GM18507 (cell line): Measurements from ENCODE around the gene CDKN1C.

Experiments
- DNase-seq: peaks from one replicate; pipeline ENCODE4 v3.0.0; 2011; ENCODE audit warnings: low read depth; ENCODE audit not compliant: insufficient read length; ENCODE audit errors: extremely low spot score
- FAIRE-seq: peaks from 2 replicates; lab custom pipeline; 2011; peaks lifted over from hg19 to GRCh38; lab: Jason Lieb, UNC

CDKN1C gene

DNA sequence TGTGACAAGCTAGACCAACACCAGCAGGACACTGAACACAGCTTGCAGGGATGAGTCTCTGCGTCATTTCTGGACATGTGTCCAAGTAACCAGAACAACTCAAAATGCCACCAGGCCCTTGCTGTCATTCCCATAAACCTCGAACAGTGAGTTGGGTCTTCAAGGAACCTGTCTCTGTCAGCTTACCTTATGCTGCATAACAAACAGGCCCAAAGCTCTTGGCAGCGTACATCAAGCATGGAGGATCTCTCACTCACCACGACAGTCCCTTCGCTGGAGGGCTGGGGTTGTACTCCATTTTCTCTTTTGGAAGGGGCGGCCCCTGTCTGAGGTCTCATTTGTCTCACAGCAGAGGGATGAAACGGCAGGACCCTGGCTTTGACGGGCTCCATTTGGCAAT, 6.8 kb downstream of the CDKN1C start:
- DNase-seq (no peak), FAIRE-seq (no peak)

DNA sequence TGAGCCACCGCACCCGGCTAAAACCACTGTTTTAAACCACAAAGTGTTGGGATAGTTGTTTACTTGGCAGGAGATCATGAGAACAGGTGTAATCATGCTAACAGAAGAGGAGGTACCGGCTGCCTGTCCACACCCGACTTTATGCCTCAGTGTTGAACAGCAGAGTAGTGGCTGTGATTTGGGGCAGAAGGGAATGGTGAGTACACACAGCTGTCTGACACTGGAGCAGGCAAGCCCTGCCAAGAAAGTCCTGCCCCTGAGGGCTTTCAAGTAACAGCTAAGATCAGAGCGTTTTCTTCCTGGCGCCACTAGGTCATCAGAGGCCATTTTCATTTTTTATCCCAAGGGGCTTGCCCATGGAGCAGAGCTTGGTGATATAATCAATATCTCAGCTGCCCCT, 8.1 kb downstream of the CDKN1C start:
- DNase-seq: no peak
- no peak for FAIRE-seq

DNA sequence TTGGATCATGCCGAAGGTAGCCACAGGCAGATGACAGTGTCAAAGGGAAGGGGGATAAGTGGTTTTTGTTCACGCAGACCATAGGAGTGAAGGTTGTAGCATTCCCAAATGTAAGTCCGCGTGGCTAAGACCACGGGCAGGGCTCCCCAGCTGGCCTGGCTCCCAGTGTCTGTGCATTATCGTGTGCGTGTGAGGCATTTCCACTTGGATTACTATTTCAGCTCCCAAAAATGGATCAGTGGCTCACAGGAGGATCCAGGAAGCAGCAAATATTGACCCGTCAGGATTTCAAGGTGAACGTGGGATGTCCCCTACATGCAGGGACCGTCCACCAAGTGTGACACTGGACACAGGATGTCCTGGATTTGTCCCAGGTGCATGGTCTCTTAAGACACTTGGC, 10.6 kb downstream of the CDKN1C start:
- FAIRE-seq (no peak), DNase-seq (no peak)

DNA sequence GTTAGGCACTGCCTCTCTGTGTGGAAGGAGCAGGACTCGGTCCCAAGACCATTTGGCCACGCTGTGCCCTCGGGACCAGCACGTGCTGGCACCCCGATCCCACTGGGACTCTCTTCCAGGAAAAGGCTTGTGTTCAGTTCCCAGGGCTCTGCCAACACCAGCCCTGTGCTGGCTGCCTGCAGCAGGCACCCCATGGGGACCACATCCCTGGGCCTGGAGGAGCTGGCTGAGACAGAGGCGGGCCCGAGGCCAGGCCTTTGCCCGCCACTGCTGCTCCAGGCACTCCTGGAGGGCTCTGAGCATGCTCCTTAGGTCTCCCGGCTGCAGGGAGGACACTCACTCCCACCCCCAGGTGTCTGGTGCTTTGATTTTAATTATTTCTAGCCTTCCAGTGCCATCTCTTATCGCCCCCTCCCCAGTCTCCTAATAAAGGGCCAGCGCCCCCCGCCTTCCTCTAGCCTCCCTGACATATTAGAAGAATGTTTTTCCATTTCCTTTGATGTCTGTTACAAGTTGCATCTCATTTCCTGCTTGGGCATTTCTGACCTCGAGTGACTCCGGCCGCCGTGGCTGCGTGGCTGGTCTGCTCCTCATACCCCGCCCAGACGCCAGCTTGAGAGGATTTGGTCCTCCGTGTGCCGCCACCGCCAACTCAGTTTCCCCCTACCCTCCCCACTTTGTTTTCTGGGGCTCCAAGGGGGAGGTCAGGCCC, 14.4 kb downstream of the CDKN1C start:
- FAIRE-seq (no peak), DNase-seq (no peak)

DNA sequence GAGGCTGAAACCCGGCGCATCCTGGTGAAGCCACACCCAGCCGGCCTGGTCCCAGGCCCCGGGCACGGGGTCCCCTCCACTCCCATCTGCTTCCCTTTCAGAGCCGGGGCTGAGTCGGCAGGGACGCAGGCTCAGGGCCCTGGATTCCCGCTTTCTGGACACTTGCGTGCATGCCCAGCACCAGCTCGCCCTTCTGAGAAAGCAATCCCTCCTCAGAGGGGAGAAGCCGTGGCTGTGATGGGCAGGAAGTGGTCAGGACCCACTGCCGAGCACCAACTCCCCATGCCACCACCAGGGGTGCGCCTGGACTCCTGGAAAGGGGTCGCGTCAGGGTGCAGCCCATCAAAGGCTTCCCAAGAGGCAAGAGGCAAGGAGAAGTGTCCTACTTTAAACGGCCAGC, 15.1 kb downstream of the CDKN1C start:
- FAIRE-seq: no peak

DNA sequence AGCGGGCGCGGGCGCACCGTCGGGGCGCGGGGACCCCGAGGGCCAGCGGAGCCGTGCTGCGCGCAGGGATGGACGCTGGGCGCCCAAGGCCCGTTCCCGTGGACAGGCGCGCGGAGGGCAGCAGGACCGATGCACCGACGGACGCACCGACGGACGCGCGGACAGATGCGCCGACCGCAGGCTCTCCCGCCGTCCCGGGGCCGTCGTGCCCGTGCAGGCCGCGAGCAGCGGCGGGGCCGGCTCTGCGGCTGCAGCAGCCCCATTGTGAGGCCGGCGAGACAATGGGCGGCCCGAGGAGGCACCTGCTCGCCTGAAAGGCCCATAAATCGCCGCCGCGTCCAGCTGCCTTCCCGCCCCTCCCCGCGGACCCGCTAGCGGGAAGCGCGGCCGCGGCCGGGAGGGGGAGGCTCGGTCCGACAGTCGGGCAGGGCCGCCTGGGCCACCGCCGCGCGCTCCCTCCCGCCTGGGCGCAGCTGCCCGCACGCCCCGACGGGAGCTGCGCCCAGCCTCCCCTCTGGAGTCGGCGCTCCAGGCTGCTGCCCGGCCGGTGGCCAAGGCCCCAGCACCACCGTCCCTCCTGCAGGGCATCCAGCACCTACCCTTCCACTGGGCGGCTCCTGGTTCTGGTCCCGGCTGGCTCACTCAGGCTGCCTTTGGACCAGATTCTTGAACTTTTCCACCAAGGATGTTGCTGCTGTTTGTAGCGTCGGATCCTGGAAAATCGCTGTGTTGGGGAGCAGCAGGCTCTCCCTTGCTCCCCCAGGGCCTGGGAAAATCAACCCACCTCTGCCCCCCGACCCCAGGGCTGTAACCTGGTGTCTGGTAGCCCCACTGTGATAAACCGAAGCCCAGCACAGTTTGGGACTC, 15.8 kb downstream of the CDKN1C start:
- no peak for FAIRE-seq
- no peak for DNase-seq

More for the DNA sequence above, 15.1 kb downstream of the CDKN1C start:
- DNase-seq: no peak

DNA sequence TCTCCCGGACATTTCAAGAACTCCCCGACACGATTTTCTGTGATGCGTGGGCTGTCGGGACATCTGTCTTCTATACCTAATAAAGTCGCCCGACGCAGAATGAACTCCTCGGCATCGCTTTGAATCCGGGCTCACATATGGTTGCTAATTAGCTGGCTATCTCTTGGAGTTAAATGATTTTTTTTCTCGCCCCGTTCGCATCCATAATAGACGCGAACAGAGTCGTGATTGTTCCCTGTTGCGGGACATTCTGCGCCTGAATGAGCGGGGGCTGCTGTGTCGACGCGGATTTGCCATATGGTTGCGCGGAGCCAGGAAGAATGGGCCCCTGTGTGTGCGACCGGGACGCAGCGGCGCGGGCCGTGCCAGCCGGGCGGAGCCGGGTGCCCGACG, 16.4 kb downstream of the CDKN1C start:
- DNase-seq (no peak), FAIRE-seq (no peak)

DNA sequence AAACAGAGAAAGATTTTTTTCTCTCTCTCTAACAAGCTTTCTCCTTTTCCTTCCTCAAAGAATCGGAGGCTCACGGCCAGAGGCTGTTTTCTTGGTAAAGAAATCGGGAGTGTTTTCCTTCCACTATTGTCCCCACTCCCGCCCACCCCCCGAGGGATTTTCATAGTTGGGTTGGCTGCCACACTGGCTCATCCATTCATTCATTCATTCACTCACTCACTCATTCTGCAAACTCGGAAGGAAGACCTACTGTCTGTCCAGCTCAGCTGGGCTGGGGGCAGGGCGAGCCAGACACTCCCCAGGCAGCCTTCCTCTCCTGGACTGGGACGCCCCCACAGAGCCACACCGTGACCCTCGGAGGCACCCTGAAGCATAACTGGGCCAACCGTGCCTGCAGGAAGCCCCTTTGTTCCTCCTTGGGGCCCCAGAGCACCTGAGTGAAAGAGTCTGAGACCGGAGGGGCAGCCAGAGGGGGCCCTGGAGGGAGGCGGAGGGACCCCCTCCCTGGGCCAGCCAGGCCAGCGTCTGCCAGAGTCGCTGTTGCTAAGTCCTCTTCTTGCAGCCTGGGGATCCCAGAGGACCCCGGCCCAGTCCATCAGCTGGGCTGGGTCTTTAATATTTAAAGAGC, 17.0 kb downstream of the CDKN1C start:
- FAIRE-seq (no peak), DNase-seq (no peak)

DNA sequence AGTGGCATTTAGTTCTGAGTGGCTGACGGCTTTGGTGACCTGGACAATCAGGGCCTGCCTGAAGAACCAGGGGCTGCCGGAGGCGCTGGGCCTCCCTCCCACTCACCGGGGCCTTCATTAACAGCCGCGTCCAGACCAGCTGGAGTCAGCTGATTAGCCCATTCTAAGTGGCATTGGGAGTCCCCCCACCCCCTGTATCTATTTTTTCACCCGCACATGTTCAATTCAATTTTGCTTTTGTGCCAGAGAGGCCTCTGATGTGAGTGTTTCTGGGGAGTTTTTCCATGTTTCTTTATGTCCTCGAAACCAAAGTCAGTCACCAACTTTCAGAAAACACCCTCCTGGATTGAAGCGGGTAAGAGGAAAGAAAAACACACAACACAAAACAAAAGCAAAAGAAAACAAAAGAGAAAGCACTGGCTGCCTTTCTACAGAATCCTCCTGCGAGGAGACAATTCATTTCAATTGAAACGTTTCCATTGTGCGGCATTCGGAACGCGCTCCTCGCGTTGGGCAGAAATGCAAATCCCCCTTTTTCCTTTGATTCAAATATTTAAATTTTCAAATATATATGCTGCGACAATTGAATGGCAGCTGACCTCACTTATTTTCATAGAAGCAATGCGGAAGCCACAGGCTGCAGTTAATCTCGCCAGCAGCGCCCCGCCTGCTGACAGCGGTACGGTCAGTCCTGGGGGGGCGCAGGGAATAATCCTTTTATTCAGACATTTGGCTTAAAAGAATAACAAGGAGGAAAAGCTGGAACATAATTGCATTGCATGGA, 17.7 kb downstream of the CDKN1C start:
- FAIRE-seq: no peak
- DNase-seq: no peak

DNA sequence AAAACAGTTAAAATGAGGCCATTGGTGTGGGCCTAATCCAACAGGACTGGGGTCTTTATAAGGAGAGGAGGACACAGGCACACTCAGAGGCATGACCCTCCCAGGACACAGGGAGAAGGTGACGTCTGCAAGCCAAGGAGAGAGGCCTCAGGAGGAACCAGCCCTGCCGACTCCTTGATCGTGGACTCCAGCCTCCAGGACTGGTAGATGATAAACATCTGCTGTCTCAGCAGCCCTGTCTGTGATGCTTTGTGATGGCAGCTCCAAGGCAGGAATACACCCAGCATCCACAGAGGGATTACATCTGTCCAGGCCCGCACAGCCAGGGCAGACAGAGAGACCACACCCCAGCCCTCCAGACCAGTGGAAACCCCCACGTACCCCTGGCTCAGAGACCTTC, 18.4 kb downstream of the CDKN1C start:
- FAIRE-seq (no peak), DNase-seq (no peak)

DNA sequence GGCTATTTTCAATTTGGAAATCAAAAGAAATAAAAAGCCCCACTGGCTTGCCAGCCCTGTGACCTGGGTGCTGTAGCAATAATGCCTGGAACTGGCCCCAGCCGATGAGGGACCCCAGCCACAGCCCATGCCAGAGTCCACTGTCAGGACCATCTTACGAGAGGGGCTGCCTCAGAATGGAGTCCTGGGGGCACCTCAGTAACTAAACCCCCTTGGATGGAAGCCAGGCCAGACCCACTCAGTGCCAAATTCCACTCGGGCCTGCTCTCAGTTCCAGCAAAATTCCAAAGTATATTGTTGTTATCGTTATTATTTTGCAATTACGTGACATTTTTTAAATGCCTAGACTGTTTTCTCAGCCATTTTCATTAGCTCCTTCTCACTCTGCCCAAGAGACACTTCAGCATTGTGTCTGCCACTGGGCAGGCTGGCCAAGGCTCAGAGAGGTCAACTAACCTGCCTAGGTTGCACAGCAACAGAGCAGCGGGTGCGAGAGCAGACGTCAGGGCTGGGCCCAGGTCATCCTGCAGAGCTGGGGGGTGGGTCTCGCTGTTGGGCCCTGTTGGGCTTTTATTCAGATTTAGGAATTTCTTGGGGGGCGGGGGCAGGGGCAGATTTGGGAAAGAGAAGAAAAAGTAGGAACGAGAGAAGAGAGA, 19.5 kb downstream of the CDKN1C start:
- FAIRE-seq: no peak
- DNase-seq: no peak

DNA sequence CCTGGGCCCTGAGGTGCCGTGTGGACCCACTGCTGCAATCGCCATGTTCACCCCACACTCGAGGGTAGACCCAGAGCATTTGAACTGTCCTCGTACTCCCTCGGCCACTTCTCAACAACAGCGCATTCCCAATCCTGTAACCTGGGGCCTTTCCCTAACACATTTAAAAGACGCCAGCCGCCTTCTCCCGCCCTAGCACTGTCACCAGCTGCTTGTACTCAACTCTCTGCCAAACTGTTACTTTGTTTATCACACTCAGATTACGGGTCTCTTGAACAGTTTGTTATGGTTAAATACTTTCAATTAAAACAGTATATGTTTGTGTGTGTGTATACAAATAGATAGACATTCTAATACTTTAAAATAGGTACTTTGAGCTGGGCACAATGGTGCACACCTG, 20.7 kb downstream of the CDKN1C start:
- no peak for FAIRE-seq
- DNase-seq: no peak

DNA sequence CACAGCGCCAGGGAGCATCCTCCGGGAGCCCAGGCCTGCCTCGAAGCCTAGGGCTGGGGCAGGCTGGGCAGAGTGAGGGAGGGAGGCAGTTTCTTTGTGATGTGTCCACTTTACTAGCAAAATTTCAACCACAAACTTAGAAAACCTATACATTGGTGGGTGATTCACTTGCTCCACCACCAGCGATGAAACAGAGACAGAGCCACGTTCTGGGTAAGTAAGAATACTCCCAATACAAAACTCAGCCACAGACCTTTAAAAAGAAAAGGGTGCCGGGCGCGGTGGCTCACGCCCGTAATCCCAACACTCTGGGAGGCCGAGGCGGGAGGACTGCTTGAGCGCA, 22.3 kb downstream of the CDKN1C start:
- no peak for FAIRE-seq
- DNase-seq: no peak

DNA sequence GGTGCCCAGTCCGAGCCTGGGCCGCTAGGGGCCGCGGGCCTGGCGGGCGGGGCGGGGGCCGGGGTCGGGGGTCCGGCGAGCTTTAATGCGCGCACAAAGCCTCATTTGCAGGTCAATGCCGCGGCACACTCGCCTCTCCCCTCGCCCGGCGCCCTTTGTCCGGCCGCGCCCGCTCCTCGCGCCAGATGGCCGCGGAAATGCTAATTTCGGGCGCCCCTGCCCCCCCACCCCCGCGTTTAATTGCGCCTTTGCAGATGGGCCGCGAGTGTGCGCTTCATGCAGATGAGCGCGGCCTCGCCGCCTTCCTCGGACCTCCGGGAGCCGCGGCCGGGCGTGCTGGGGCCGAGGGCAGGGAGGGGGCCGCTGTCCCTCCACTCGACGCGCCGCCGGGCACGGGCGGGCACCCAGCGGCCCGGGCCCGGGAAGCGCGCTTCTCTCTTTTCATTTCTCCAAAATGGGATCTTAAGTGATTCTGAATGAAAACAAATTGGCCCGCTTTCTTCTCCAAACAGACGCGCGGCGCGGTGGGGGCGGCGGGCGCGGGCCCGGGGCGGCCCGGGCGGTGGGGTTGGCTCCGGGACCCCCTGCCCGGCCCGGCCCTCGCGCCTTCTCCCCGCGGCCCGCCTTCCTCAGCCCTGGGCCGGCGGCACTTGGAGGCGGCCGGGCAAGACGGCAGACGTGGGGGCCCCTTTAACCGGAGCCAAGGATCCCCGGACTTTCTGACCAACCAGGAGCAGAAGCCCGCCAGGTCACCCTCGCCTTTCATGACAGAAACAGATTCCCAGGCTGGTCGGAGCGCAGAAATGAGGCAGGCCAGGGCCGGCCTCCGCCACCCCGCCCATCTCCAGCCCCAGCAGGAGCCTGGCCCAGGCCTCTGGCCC, 22.9 kb downstream of the CDKN1C start:
- DNase-seq: no peak
- no peak for FAIRE-seq

DNA sequence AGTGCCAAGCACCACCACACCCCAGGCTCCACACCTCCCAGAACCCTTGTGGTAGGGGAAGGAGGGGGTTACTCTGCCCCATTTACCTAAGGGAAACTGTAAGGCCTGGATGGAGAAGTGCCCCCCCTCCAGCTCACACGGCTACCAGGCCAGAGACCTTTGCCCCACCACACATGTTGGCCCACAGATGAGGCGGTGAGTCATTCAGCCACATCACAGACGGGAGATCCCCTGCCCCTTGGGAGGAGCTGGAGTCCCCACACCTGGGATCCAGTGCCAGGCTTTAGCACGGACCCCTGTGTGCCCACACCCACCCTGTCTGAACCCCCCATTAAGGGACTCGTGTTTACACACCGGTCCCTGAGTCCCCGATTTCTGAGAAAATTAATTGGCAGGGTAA, 24.9 kb downstream of the CDKN1C start:
- peak; percentile 14 for DNase-seq
- FAIRE-seq: no peak

DNA sequence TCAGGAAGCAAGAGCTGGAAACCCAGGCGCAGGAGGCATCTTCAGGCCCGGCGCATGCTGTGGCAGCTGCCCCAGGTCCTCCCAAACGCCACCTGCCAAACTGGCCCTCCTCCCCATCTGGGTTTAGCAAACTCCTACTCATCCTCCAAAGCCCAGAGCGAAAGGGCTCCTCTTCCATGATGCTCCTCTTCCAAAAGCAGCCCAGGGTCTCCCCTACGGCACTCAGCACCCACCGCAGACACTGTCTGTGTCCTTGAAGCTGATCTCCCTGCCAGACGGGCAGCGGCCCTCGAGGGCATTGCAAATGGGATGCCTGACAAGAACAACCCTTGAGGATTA, 25.9 kb downstream of the CDKN1C start:
- FAIRE-seq: no peak
- DNase-seq: no peak

DNA sequence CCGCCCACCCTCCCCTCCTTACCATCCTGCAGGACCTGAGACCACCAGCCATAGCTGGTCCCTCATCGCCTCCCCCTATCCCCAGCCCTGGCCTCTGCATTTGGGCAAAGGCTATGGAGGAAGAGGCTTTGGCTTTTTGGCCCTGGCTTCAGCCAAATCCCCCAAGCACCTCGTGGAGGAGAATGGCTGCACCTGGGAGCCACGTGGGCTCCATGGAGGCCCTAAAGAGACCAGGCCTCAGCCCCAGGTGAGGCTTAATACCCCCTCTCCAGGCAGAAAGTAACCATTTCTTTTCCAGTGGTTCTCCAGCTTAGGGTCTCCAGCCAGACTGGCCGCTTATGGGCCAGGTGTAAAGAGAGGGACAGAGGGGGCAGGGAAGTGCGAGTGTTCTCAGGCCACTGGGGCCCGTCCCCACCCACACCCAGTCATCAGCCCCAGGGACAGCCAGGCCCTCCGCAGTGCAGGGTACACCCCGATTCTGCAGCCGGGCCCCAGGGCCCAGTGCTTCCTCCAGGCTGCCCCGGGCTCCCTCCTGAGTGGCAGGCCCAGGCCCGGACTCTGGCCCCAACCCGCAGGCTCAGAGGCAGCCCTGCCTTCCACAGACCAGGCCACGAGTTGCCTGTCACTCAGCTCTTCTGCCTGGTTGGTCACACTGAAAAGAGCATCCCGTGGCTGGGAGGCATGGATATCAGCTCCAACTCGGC, 26.4 kb downstream of the CDKN1C start:
- no peak for FAIRE-seq
- DNase-seq: no peak

DNA sequence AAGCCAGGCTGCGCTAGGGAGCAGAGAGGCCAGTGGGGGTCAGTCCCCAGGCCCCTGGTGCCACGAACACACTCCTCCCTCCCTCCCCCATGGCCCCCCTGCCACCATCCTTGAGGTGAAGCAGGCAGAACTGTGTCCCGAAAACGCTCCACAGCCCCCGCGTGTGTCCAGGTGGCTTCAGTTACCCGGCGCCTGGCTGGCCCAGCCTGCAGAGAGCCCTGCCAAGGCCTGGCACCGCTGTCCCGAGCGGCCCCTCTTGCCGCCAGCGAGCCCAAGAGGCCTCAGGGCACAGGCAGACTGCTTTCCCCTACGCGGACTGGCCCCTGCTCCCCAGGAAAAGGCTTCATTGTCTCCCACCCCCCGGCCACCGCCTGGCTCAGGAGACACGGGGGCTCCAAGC, 27.7 kb downstream of the CDKN1C start:
- no peak for FAIRE-seq
- DNase-seq: no peak
